Measurements from ENCODE around the gene INCA1.

GRCh38 chr17:4998027-4998731, 857 bp upstream of the INCA1 start:
- TF ChIP-seq, protein P1, sequence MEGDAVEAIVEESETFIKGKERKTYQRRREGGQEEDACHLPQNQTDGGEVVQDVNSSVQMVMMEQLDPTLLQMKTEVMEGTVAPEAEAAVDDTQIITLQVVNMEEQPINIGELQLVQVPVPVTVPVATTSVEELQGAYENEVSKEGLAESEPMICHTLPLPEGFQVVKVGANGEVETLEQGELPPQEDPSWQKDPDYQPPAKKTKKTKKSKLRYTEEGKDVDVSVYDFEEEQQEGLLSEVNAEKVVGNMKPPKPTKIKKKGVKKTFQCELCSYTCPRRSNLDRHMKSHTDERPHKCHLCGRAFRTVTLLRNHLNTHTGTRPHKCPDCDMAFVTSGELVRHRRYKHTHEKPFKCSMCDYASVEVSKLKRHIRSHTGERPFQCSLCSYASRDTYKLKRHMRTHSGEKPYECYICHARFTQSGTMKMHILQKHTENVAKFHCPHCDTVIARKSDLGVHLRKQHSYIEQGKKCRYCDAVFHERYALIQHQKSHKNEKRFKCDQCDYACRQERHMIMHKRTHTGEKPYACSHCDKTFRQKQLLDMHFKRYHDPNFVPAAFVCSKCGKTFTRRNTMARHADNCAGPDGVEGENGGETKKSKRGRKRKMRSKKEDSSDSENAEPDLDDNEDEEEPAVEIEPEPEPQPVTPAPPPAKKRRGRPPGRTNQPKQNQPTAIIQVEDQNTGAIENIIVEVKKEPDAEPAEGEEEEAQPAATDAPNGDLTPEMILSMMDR (IDR thresholded peaks at IDR 0.05 in 8 of 11, conservative IDR thresholded peaks at IDR 0.05 in 3 of 11), result no peak
- peak; percentile 36 to 69 (median 64) for TF ChIP-seq POLR2AphosphoS5 (IDR thresholded peaks at IDR 0.05)
